Heart right ventricle (tissue), 16 donors: Measurements from ENCODE around the gene PCAT7. TPM values are rescaled to one million over a fixed set of nuclear protein-coding genes. Genes with fewer than 3 reads are reported as not detected.

Experiments used
- ATAC-seq, 8 donors: fragments of 200-7000 bp; cut with Tn5 transposase; one replicate each; pipeline ENCODE4 v1.9.1; 2020; ENCODE audit warnings: mild to moderate bottlenecking in 8 of 8, moderate library complexity in 8 of 8, moderate number of reproducible peaks in 1 of 8
- DNase-seq, 2 donors: peaks; one replicate each; pipeline ENCODE4 v3.0.0-alpha.2; 2020
- H3K27ac ChIP-seq, 10 donors: fragments of 200-600 bp; sonication (generic) in 2 of 10; one replicate each; pipeline versions ENCODE4 v1.5.0 to v1.8.0; 2020 to 2022; ENCODE audit warnings: mild to moderate bottlenecking in 3 of 10
- H3K27me3 ChIP-seq, 7 donors: fragments of 200-600 bp; one replicate each; pipeline ENCODE4 v1.8.0; 2021 to 2022; ENCODE audit warnings: mild to moderate bottlenecking in 2 of 7
- H3K36me3 ChIP-seq, 9 donors: fragments of 200-600 bp; sonication (generic) in 1 of 9; one replicate each; pipeline versions ENCODE4 v1.5.0 to v1.8.0; 2020 to 2022; ENCODE audit warnings: mild to moderate bottlenecking in 2 of 9
- H3K4me1 ChIP-seq, 9 donors: fragments of 200-600 bp; sonication (generic) in 1 of 9; one replicate each; pipeline versions ENCODE4 v1.5.0 to v1.8.0; 2020 to 2022; ENCODE audit warnings: mild to moderate bottlenecking in 4 of 9
- H3K4me3 ChIP-seq, 10 donors: fragments of 200-600 bp; sonication (generic) in 2 of 10; one replicate each; pipeline versions ENCODE4 v1.5.0 to v1.8.0; 2020 to 2022; ENCODE audit warnings: mild to moderate bottlenecking in 7 of 10, moderate library complexity in 2 of 10
- H3K9me3 ChIP-seq, 11 donors: fragments of 200-600 bp in 10 of 11; sonication (generic) in 2 of 11; one replicate each; pipeline versions ENCODE4 v1.5.0 to v1.8.0; 2013 to 2022; ENCODE audit warnings: mild to moderate bottlenecking in 2 of 11, control low read depth in 1 of 11, moderate library complexity in 1 of 11
- WGBS, 2 donors: extraction: QIAGEN DNeasy Blood & Tissue Kit; methylation state at CpG; one replicate each; pipeline ENCODE4 v1.1.7; 2013; ENCODE audit warnings: inconsistent platforms in 1 of 2; 5-methylcytosine and 5-hydroxymethylcytosine counted together
- intact Hi-C, 10 donors: fragments of 100-400 bp; cut with DNase I; formaldehyde crosslinking; loops; one replicate each; pipeline versions ENCODE4 v1.11.1 to v1.14.2; 2022
- polyA plus RNA-seq, 2 donors: library from polyadenylated mRNA; stranded (reverse); fragments of 200-250 nt; gene quantifications; one replicate each; pipeline ENCODE4 v1.2.3, GENCODE V29; 2013
- total RNA-seq, 10 donors: library from RNA; stranded (reverse); fragmentation: NEBNext Ultra II Directional in 3 of 10; extraction: Animal tissue kit (Norgen Biotek cat#: 25700) in 3 of 10; gene quantifications; one replicate each; pipeline versions ENCODE4 v1.2.1 to v1.2.4, GENCODE V29; 2021 to 2023
- TF ChIP-seq, protein P1 (sequence below), 9 donors: fragments of 200-600 bp; sonication (generic) in 2 of 9; IDR thresholded peaks; one replicate each; pipeline versions ENCODE4 v1.5.0 to v1.8.0; 2021 to 2022; ENCODE audit warnings: antibody characterized with exemption in 9 of 9, mild to moderate bottlenecking in 5 of 9, moderate library complexity in 1 of 9
- donor health status: Arrhythmogenic right ventricular cardiomyopathy.
- donor health status: ischemic (EF 13 %, LVEDD 7.1; RV severe dilation, severe dysfunction).
- donor health status: healthy with polysubstance abuse.
- donor health status: DM: no; HTN: yes; CAD: no.
- donor health status: DM: no; HTN: no; CAD: no.
- donor health status: ischemic (EF 25% LVEDD 6.9; RV normal size, moderate dysfunction).
- donor health status: ischemic (EF 25% LVEDD 5.7; RV mildly dilated, moderate dysfunction).
- donor health status: healthy.
- donor health status: DM: yes; HTN: yes; CAD: no.
- donor health status: Ischemic cardiomyopathy.
- donor health status: ischemic (EF 35%, LVEDD 5.7; RV mildly dilated, moderate dysfunction).
- donor health status: nonischemic (EF 11% LVEDD 7.7; RV severe dilation, severe dysfunction).
- donor health status: DM: yes; HTN: yes; CAD: no.
- donor health status: PGD.
- donor health status: ischemic (EF 29% LVEDD 5.4; RV normal size, mild dysfunction).
- donor health status: nonischemic (EF 23%, LVEDD 6.1; RV moderate dilation, normal function).

Gene PCAT7
- total and polyA plus RNA-seq, 12 donors, result 0.13 TPM; not detected in 10

DNA sequence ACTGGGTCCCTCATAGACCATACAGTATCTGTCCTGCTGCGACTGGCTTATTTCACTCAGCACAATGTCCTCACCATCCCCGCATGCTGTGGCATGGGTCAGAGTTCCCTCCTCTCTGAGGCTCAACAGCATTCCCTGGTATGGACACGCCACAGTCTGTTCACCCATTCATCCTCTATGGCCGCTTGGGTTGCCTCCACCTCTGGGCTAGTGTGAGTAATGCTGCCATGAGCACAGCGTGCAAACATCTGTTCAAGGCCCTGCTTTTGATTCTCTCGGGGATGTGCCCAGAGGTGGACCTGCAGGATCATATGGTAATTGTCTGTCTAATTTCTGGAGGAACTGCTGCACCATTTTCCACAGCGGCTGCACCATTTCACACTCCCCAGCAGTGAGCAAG, 44.2 kb downstream of the PCAT7 start:
- WGBS, 2 donors, result 76 to 89% methylated on average over 7 of the region's 7 CpGs
- H3K4me3 ChIP-seq, result no peak overlapping the region
- no peaks in the 10 kb centered on the region for H3K9me3 ChIP-seq
- no peaks in the 10 kb centered on the region for H3K36me3 ChIP-seq
- intact Hi-C loops, result no loop called here
- H3K27ac ChIP-seq, result no peak overlapping the region
- TF ChIP-seq, protein P1, sequence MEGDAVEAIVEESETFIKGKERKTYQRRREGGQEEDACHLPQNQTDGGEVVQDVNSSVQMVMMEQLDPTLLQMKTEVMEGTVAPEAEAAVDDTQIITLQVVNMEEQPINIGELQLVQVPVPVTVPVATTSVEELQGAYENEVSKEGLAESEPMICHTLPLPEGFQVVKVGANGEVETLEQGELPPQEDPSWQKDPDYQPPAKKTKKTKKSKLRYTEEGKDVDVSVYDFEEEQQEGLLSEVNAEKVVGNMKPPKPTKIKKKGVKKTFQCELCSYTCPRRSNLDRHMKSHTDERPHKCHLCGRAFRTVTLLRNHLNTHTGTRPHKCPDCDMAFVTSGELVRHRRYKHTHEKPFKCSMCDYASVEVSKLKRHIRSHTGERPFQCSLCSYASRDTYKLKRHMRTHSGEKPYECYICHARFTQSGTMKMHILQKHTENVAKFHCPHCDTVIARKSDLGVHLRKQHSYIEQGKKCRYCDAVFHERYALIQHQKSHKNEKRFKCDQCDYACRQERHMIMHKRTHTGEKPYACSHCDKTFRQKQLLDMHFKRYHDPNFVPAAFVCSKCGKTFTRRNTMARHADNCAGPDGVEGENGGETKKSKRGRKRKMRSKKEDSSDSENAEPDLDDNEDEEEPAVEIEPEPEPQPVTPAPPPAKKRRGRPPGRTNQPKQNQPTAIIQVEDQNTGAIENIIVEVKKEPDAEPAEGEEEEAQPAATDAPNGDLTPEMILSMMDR (IDR thresholded peaks at IDR 0.05), result no peak
- H3K4me1 ChIP-seq, result peaks cover 0 to 4% (median 0%) of the 10 kb centered on the region in 9 donors
- H3K27me3 ChIP-seq, result peaks cover 0 to 7% (median 0%) of the 10 kb centered on the region in 7 donors
- DNase-seq (no peak), ATAC-seq (no peak)

DNA sequence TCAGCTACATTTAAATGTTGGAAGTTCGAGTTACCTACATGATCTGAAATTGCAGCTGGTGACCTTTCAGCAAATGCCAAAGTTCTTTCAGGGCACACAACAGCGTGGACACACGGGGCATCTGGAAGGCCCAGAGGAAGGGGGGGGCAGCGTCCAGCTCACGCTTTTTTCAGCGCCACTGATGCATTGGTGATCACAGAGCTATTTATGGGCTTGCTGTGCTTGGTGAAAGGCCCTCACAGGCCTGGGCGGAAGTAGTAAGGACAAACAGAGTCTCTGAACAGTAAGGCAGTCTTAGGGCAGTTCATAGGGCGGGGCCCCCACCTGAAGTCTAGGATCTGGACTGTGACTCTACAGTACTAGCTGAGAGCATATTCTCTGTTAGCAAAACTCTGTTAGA, 45.4 kb downstream of the PCAT7 start:
- DNase-seq, result no peak
- ATAC-seq, result peak in 1 of 8 donors; percentile 38
- TF ChIP-seq, protein P1 (IDR thresholded peaks at IDR 0.05), result no peak
- intact Hi-C loops, result no loop called here
- no peak overlapping the region for H3K27ac ChIP-seq
- H3K9me3 ChIP-seq, result no peaks in the 10 kb centered on the region
- WGBS, 2 donors, result 79 to 81% methylated on average over 8 of the region's 8 CpGs
- H3K36me3 ChIP-seq, result no peaks in the 10 kb centered on the region
- no peak overlapping the region for H3K4me3 ChIP-seq
- peaks cover 0 to 10% (median 0%) of the 10 kb centered on the region in 7 donors for H3K27me3 ChIP-seq
- peaks cover 0 to 4% (median 0%) of the 10 kb centered on the region in 9 donors for H3K4me1 ChIP-seq

DNA sequence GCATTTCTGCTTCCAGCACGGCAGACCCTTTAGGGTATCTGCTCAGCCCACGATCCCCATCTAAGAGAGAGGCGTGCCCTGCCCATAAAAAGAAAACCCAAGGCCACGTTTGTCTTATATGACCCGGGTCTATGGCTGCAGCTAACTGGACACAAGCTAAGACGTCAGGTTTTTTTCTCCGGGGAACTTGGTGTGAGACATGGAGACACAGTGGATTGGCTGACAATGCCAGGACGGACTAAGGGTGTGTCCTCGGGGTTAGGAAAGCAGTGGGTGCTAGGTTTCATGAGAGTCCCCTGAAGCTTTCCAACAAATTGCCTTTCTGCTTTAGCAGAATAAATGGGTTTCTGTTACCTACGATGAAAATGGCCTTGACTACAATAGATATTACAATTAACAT, 45.8 kb downstream of the PCAT7 start:
- Histone ChIP-seq H3K4me1 (peaks cover 0 to 4% (median 0%) of the 10 kb centered on the region in 9 donors), H3K4me3 (no peak overlapping the region), H3K9me3 (no peaks in the 10 kb centered on the region), H3K36me3 (no peaks in the 10 kb centered on the region), H3K27me3 (peaks cover 0 to 9% (median 0%) of the 10 kb centered on the region in 7 donors), H3K27ac (no peak overlapping the region)
- TF ChIP-seq, protein P1 (IDR thresholded peaks at IDR 0.05), result no peak
- intact Hi-C loops, result no loop called here
- ATAC-seq, result no peak
- 60 to 89% methylated on average over 10 of the region's 10 CpGs for WGBS, 2 donors
- DNase-seq, result no peak

DNA sequence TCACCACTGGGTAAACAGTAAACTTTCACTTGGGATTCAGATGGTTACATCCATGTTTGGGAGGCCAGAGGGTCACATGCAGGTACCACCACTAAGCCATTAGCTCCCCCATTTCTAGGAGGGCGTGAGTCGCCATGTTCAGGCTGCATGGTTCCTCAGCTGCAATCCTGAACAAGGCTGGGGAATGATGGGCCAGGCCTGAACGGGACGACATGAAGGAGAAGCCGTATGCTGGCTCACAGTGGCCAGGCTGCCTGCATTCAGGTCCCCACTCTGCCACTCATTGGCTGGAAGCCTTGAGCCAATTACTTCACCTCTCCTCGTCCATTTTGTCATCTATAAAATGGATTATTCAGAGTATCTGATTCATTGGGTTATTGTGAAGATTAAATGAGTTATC, 47.8 kb downstream of the PCAT7 start:
- intact Hi-C loops, result no loop called here
- ATAC-seq (no peak), DNase-seq (no peak)
- 81 to 87% methylated on average over 6 of the region's 6 CpGs for WGBS, 2 donors
- Histone ChIP-seq H3K4me1 (peaks cover 0 to 4% (median 0%) of the 10 kb centered on the region in 9 donors), H3K4me3 (no peak overlapping the region), H3K36me3 (no peaks in the 10 kb centered on the region), H3K9me3 (no peaks in the 10 kb centered on the region), H3K27ac (no peak overlapping the region), H3K27me3 (peaks cover 0 to 21% (median 3%) of the 10 kb centered on the region in 7 donors)
- TF ChIP-seq, protein P1 (IDR thresholded peaks at IDR 0.05), result no peak
